Hair follicular keratinocyte (primary cell): ENCODE measurements around the gene KRT12. TPM values are rescaled to one million over a fixed set of nuclear protein-coding genes. Genes with fewer than 3 reads are reported as not detected.

Source experiments
- total RNA-seq: library from RNA; depleted of rRNA; stranded (reverse); fragments of >200 nt; gene quantifications from 2 replicates; pipeline ENCODE4 v1.2.3, GENCODE V29; 2015

The KRT12 gene
- not detected in 2 replicates for total RNA-seq

DNA sequence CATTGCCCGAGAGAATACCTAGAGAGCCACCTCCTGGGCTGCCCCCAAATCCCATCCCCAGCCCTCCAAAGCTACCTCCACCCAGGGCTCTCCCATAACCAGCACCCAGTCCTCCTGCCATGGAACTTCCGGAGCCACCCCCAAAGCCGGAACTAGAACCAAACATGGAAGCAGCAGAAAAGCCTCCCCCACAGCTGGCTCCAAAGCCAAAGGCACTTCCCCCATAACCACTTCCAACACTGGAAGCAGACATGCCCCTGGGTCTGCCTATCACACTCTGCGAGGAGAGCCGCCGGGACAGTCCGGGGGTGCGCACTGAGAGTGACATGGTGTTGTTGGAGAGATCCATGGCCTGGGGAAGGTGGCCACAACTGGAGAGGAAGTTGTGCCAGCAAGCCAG, at the start of gene KRT12:
KRT12 (minus strand) TSS at position 386 of the 400 bp plus-strand sequence; CDS start at position 349, 37 bp downstream.

DNA sequence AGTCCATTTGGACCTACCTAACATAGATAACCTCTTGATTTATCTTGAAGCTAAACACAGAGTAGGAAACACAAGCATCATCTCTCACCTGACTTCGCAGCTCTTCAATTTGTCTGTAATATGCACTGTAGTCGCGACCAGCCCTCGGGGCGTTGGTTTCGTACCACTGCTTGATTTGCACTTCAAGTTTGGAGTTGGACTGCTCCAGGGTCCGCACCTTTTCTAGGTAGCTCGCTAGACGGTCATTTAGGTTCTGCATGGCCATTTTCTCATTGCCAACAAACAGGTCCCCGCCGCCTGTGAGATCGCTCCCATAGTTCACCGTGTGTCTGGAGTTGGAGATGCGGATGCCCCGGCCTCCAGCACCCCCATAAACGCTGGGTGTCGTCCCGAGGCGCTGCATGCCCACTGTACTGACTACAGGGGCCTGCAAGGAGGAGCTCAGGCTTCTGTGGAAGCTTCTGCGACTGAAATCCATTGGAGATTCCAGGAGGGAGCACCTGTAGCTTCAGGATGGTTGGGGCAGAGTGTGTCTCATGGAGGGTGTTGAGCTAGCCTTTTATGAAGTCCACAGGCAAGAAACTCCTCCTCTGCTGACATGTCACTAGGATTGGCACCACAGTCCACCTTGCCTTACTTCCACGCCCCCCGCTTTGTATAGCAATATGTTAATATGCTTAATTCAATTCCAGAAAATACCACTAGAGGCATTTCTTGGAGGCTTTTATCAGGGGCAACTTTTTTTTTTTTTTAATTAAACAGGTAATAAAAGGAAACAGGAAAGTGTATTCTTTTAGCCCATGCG, 17.9 kb upstream of the KRT12 start, which contains the start of gene KRT20:
KRT20 (minus strand) TSS at position 535 of the 805 bp plus-strand sequence; CDS start at position 478, 57 bp downstream.

DNA sequence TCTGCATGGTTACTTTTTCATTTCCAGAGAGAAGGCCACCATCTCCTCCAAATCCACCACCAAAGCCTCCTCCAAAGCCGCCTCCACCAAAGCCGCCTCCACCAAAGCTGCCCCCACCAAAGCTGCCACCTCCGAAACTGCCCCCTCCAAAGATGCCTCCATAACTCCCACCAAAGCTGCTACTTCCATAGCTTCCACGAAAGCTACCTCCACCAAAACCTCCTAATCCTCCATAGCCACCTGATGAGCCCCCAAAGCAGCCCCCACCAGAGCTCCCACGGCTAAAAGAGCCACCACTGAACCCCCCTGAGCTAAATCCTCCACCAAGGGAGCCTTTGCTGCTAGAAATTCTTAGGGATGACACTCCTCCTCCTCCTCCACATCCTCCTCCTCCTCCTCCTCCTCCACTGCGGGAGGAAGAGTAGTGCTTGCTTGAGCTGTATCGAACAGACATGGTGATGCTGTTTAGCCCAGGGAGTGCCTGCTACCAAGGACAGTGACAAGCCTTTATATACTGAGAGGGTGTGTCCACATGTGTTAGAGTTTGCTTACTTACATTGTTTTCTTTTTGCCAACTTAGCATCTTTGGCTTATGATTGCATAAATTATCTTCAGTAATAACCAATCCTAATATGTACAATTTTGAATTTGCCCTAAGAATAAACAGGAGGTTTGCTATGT, 44.8 kb downstream of the KRT12 start, which contains the start of gene KRT10:
KRT10 (minus strand) TSS at position 483 of the 681 bp plus-strand sequence; CDS start at position 454, 29 bp downstream.

Other genes starting within 250 kb of the KRT12 start
- gene SMARCE1, start 219.4 kb downstream of the KRT12 start, total RNA-seq, result 58.8 and 64.9 TPM in 2 replicates
- gene KRT222, start 202.0 kb downstream of the KRT12 start, total RNA-seq, result 0.11 and 0.47 TPM in 2 replicates
- gene KRT24, start 163.5 kb downstream of the KRT12 start, total RNA-seq, result not detected in 2 replicates
- gene KRT25, start 111.9 kb downstream of the KRT12 start, total RNA-seq, result not detected in 2 replicates
- gene KRT26, start 95.0 kb downstream of the KRT12 start, total RNA-seq, result not detected in 2 replicates
- not detected in 2 replicates for gene KRT27, start 84.7 kb downstream of the KRT12 start, total RNA-seq
- not detected in 2 replicates for gene KRT28, start 67.3 kb downstream of the KRT12 start, total RNA-seq
- 6.3 and 28.4 TPM in 2 replicates for gene KRT10, start 44.6 kb downstream of the KRT12 start, total RNA-seq
- not detected in 2 replicates for gene KRT20, start 18.0 kb upstream of the KRT12 start, total RNA-seq
- 1.2 and 2.6 TPM in 2 replicates for gene KRT23, start 70.4 kb upstream of the KRT12 start, total RNA-seq
- gene KRT39, start 99.7 kb upstream of the KRT12 start, total RNA-seq, result not detected in 2 replicates
- gene KRT40, start 117.1 kb upstream of the KRT12 start, total RNA-seq, result not detected in 2 replicates
- gene KRTAP3-3, start 126.9 kb upstream of the KRT12 start, total RNA-seq, result not detected in 2 replicates
- gene KRTAP3-2, start 132.7 kb upstream of the KRT12 start, total RNA-seq, result not detected in 2 replicates
- not detected in 2 replicates for gene KRTAP3-1, start 141.9 kb upstream of the KRT12 start, total RNA-seq
- not detected in 2 replicates for gene KRTAP1-5, start 160.0 kb upstream of the KRT12 start, total RNA-seq
- gene KRTAP1-4, start 163.0 kb upstream of the KRT12 start, total RNA-seq, result not detected in 2 replicates
- gene KRTAP1-3, start 167.7 kb upstream of the KRT12 start, total RNA-seq, result not detected in 2 replicates
- gene KRTAP1-1, start 174.2 kb upstream of the KRT12 start, total RNA-seq, result not detected in 2 replicates
- not detected in 2 replicates for gene KRTAP2-1, start 180.1 kb upstream of the KRT12 start, total RNA-seq
- not detected in 2 replicates for gene KRTAP2-2, start 188.0 kb upstream of the KRT12 start, total RNA-seq
- 0.15 and 0.62 TPM in 2 replicates for gene KRTAP2-3, start 192.9 kb upstream of the KRT12 start, total RNA-seq
- not detected in 2 replicates for gene KRTAP2-4, start 198.7 kb upstream of the KRT12 start, total RNA-seq
- not detected in 2 replicates for gene KRTAP4-7, start 216.9 kb upstream of the KRT12 start, total RNA-seq
- gene KRTAP4-8, start 230.9 kb upstream of the KRT12 start, total RNA-seq, result not detected in 2 replicates
- gene KRTAP4-16, start 235.0 kb upstream of the KRT12 start, total RNA-seq, result not detected in 2 replicates
- gene KRTAP4-9, start 238.2 kb upstream of the KRT12 start, total RNA-seq, result not detected in 2 replicates